ENCODE results near the gene SLC12A8. TPM values are rescaled to one million over a fixed set of nuclear protein-coding genes. Genes with fewer than 3 reads are reported as not detected.

Gene SLC12A8
- total and polyA plus RNA-seq, 2 donors (not counting 1 experiment from before 2014, with no cell fraction given): 15.1 to 19.5 TPM

GRCh38 chr3:125107363-125107762 is 105.2 kb downstream of the SLC12A8 start:
- Histone ChIP-seq H3K27ac (ENCODE audit: insufficient read depth, low read length) (peak overlapping the region; percentile 78), H3K27me3 (ENCODE audit: control insufficient read depth, insufficient read depth, low read length) (no peaks in the 10 kb centered on the region), H4K20me1 (ENCODE audit: control insufficient read depth, extremely low read depth, insufficient read depth, low read length) (no peaks in the 10 kb centered on the region), H3K9me3 (ENCODE audit: control insufficient read depth, insufficient read depth, low read depth, low read length) (no peaks in the 10 kb centered on the region), H3K4me2 (ENCODE audit: extremely low read depth, insufficient read depth, low read length) (peak overlapping the region; percentile 60), H3K79me2 (ENCODE audit: control insufficient read depth, insufficient read depth, low read length) (no peaks in the 10 kb centered on the region), H3K4me3 (replicated peaks in 1 of 4; ENCODE audit: control extremely low read depth in 1 of 4, insufficient read depth in 1 of 4, low read depth in 3 of 4, low read length in 4 of 4) (no peak overlapping the region), H2AFZ (ENCODE audit: low read length) (no peak overlapping the region), H3K36me3 (ENCODE audit: control insufficient read depth, insufficient read depth, low read length) (no peaks in the 10 kb centered on the region), H3K9ac (ENCODE audit: insufficient read depth, low read length) (no peak overlapping the region), H3K4me1 (ENCODE audit: control insufficient read depth, extremely low read depth, insufficient read depth, low read length) (peaks cover 35% of the 10 kb centered on the region)
- TF ChIP-seq CTCF (conservative IDR thresholded peaks at IDR 0.05 in 1 of 2, IDR thresholded peaks at IDR 0.05 in 1 of 2; ENCODE audit: low read depth in 1 of 2, low read length in 2 of 2) (no peak), EZH2 (IDR thresholded peaks at IDR 0.05; ENCODE audit: low read length, missing control alignments) (no peak)
- no peak for DNase-seq (ENCODE audit: low read depth in 2 of 2)

- Histone ChIP-seq H3K4me2 (ENCODE audit: extremely low read depth, insufficient read depth, low read length) (no peak overlapping the region), H3K27me3 (ENCODE audit: control insufficient read depth, insufficient read depth, low read length) (no peaks in the 10 kb centered on the region), H3K4me1 (ENCODE audit: control insufficient read depth, extremely low read depth, insufficient read depth, low read length) (peaks cover 26% of the 10 kb centered on the region), H2AFZ (ENCODE audit: low read length) (no peak overlapping the region), H3K27ac (ENCODE audit: insufficient read depth, low read length) (no peak overlapping the region), H3K36me3 (ENCODE audit: control insufficient read depth, insufficient read depth, low read length) (no peaks in the 10 kb centered on the region), H3K9me3 (ENCODE audit: control insufficient read depth, insufficient read depth, low read depth, low read length) (no peaks in the 10 kb centered on the region), H3K4me3 (replicated peaks in 1 of 4; ENCODE audit: control extremely low read depth in 1 of 4, insufficient read depth in 1 of 4, low read depth in 3 of 4, low read length in 4 of 4) (no peak overlapping the region), H3K79me2 (ENCODE audit: control insufficient read depth, insufficient read depth, low read length) (no peaks in the 10 kb centered on the region), H3K9ac (ENCODE audit: insufficient read depth, low read length) (no peak overlapping the region), H4K20me1 (ENCODE audit: control insufficient read depth, extremely low read depth, insufficient read depth, low read length) (no peaks in the 10 kb centered on the region)
- no peak for DNase-seq (ENCODE audit: low read depth in 2 of 2)
- TF ChIP-seq CTCF (conservative IDR thresholded peaks at IDR 0.05 in 1 of 2, IDR thresholded peaks at IDR 0.05 in 1 of 2; ENCODE audit: low read depth in 1 of 2, low read length in 2 of 2): no peak
- TF ChIP-seq EZH2 (IDR thresholded peaks at IDR 0.05; ENCODE audit: low read length, missing control alignments): no peak
Observed at GRCh38 chr3:125105116-125105515, 107.4 kb downstream of the SLC12A8 start.

GRCh38 chr3:125104639-125105038 is 107.9 kb downstream of the SLC12A8 start:
- Histone ChIP-seq H3K9ac (ENCODE audit: insufficient read depth, low read length) (no peak overlapping the region), H3K36me3 (ENCODE audit: control insufficient read depth, insufficient read depth, low read length) (no peaks in the 10 kb centered on the region), H2AFZ (ENCODE audit: low read length) (no peak overlapping the region), H3K27me3 (ENCODE audit: control insufficient read depth, insufficient read depth, low read length) (no peaks in the 10 kb centered on the region), H4K20me1 (ENCODE audit: control insufficient read depth, extremely low read depth, insufficient read depth, low read length) (no peaks in the 10 kb centered on the region), H3K79me2 (ENCODE audit: control insufficient read depth, insufficient read depth, low read length) (no peaks in the 10 kb centered on the region), H3K4me1 (ENCODE audit: control insufficient read depth, extremely low read depth, insufficient read depth, low read length) (peaks cover 21% of the 10 kb centered on the region), H3K9me3 (ENCODE audit: control insufficient read depth, insufficient read depth, low read depth, low read length) (no peaks in the 10 kb centered on the region), H3K4me2 (ENCODE audit: extremely low read depth, insufficient read depth, low read length) (no peak overlapping the region), H3K4me3 (replicated peaks in 1 of 4; ENCODE audit: control extremely low read depth in 1 of 4, insufficient read depth in 1 of 4, low read depth in 3 of 4, low read length in 4 of 4) (no peak overlapping the region), H3K27ac (ENCODE audit: insufficient read depth, low read length) (no peak overlapping the region)
- no peak for TF ChIP-seq EZH2 (IDR thresholded peaks at IDR 0.05; ENCODE audit: low read length, missing control alignments)
- TF ChIP-seq CTCF (conservative IDR thresholded peaks at IDR 0.05 in 1 of 2, IDR thresholded peaks at IDR 0.05 in 1 of 2; ENCODE audit: low read depth in 1 of 2, low read length in 2 of 2): no peak
- DNase-seq (ENCODE audit: low read depth in 2 of 2): peak; percentile 50 to 53
